HG02885 (cell line): Measurements from ENCODE around the gene KDM4C.
"Not testable (repeated sequence)": the region's sequence is repeated elsewhere in the genome, so short reads cannot be mapped to it uniquely, and the experiment has no call there.

Source experiments
- ATAC-seq: cut with Tn5 transposase; IDR thresholded peaks from one replicate; pipeline ENCODE4 v1.9.1; 2021; ENCODE audit warnings: mild to moderate bottlenecking; ENCODE audit not compliant: unreplicated experiment, poor library complexity

KDM4C gene

DNA sequence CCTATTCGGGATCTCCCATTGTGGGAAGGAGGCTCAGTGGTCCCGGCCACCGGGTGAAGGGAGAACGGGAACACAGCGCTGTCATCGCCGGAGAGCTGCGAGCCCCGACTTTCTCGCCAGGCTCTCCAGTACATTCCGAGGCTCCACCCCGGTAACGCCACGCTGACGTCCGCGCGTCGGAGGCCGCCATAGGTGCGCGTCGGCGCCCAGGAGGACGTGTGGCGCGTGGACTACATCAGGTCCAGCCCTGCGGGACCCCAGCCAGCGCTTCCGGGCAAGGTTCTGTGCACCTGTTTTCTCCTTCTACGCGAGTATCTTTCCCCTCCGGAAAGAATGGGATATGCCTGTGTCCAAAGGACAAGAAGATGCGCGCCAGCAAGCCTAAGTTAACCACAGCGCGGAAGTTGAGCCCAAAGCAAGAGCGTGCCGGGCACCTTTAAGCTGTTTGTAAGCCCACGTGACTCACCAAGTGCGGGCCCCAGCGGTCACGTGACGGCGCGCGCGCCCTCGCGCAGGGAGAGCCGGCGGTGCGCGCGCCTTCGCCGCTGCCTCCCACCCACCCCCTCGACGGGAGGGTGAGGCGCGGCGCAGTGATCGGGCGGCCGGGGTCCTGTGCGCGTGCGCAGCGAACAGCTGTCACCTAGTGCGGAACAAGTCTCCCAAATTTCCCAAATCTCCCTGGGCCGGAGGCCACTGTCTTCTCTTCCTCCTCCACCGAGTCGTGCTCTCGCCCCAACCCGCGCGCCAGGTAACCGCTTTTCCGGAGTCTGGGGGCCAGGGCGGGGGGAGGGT, at the start of gene KDM4C:
Gene KDM4C, plus strand, starts transcription at position 518 of the 792 bp plus-strand sequence. CDS start 35,016 bp downstream, outside the sequence.
- peak; percentile 82 for ATAC-seq

GRCh38 chr9:6708732-6709131, 49.0 kb upstream of the KDM4C start:
- no peak for ATAC-seq

DNA sequence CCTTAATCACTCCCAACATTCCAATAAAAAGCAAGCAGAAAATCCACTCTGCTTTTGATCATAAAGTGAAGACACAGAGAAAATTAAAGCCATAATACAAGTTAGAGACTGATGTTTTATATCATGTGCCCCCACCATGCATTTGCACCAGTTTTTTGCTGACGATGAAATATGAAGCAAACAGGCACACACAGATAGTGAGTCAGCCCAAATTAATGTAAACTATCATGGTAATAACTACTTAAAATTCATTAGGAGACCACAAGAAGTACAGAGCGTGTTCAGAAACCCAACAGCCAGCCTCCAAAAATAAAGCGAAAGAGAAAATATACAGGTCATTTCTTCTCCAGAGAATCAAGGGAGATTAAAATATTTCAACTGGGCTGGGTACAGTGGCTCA, 46.4 kb upstream of the KDM4C start:
- no peak for ATAC-seq

GRCh38 chr9:6712041-6712440, 45.7 kb upstream of the KDM4C start:
- no peak for ATAC-seq

DNA sequence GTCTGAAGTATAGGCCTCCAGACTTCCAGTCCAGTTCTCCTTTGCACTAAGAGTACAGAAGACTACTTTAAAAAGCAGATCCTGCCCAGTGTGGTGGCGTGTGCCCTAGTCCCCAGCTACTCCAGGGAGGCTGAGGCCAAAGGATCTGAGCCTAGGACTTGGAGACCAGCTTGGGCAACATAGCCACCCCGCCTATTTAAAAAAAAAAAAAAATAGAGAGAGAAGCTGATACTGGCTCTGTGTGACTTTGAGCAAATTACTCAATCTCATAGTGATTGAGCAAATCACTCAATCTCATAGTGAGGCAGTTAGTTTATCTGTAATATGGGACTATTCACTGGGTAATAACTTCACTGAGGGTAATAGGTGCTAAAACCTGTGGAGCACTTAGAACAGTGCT, 43.6 kb upstream of the KDM4C start:
- no peak for ATAC-seq

DNA sequence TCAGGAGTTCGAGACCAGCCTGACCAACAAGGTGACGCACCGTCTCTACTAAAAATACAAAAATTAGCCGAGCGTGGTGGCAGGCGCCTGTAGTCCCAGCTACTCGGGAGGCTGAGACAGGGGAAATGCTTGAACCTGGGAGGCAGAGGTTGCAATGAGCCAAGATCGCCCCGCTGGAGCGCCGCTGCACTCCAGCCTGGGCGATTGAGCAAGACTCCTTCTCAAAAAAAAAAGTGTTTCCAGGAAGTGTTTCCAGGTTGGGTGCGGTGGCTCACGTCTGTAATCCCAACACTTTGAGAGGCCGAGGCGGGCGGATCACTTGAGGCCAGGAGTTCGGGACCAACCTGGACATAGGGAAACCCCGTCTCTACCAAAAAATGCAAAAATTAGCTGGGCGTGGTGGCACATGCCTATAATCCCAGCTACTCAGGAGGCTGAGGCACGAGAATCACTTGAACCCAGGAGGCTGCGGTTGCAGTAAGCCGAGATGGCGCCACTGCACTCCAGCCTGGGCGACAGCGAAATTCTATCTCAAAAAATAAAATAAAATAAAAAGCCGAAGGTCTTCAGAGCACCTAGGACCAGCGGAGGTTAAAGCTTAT, 42.5 kb upstream of the KDM4C start:
- ATAC-seq: not testable (repeated sequence)

- ATAC-seq: peak; percentile 88
These were observed 41.8 kb upstream of the KDM4C start for GRCh38 chr9:6715755-6716643.

GRCh38 chr9:6716766-6717165, 41.0 kb upstream of the KDM4C start:
- ATAC-seq: no peak

DNA sequence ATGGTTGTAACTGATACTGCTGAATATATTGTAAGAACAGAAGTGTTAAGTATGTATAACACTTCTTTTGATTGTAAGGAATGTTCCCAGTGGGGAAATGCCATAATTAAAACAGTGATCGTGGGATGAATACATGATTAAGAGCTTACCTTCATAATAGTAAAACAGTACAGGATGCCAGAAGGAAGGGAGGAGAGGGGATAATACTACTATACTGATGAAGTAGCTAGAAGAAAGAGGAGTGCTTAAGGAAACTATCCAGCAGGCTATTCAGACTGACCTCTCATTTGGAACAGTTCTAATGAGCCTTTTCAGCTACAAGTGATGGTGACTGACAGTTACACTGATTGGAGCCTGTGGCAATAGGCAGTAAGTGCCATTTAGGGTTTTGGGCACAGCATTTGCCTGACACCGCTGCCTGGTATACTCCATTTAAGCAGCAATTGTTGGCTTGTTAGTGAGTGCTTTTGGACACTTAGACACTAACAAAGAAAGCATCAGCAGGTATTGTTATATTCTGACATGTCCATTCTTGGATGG, 33.8 kb upstream of the KDM4C start:
- no peak for ATAC-seq

GRCh38 chr9:6733257-6733656, 24.5 kb upstream of the KDM4C start:
- no peak for ATAC-seq

- ATAC-seq: no peak
These were observed 23.9 kb upstream of the KDM4C start for GRCh38 chr9:6733831-6734230.

GRCh38 chr9:6735422-6735821, 22.4 kb upstream of the KDM4C start:
- ATAC-seq: no peak

DNA sequence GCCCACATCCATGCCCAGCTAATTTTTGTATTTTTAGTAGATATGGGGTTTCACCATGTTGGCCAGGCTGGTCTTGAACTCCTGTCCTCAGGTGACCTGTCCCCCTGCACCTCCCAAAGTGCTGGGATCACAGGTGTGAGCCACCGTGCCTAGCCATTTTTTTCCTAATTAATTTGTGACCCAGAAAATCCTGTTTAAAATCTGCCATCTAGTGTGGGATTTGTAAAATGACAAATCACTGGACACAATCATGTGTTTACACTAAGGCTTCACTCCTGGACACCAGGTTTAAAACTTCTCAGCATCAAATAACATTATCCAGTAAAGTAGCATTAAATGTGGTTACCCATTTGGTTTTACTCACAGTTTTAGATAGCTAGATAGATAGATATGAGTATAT, 18.6 kb upstream of the KDM4C start:
- no peak for ATAC-seq

DNA sequence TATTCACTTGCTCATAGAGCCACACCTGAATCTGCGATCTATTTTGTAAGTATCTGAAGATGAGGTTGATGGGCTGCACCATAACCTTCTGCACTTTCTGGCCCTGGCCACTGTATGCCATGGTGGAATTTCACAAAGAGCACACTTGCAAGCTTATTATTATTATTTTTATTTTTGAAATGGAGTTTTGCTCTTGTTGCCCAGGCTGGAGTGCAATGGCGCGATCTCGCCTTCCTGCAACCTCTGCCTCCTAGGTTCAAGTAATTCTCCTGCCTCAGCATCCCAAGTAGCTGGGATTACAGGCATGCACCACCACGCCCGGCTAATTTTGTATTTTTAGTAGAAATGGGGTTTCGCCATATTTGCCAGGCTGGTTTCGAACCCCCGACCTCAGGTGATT, 8.9 kb upstream of the KDM4C start:
- not testable (repeated sequence) for ATAC-seq

DNA sequence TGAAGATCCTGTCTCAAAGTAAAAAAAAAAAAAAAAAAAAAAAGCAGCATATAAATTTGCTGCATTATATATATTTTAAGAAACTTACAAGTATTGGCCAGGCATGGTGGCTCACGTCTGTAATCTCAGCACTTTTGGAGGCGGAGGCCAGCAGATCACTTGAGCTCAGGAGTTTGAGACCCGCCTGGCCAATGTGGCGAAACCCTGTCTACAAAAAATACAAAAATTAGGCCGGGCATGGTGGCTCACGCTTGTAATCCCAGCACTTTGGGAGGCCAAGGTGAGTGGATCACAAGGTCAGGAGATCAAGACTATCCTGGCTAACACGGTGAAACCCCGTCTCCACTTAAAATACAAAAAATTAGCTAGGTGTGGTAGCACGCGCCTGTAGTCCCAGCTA, 2.9 kb upstream of the KDM4C start:
- ATAC-seq: not testable (repeated sequence)

GRCh38 chr9:6757132-6757455, 679 bp upstream of the KDM4C start:
- peak; percentile 35 for ATAC-seq

DNA sequence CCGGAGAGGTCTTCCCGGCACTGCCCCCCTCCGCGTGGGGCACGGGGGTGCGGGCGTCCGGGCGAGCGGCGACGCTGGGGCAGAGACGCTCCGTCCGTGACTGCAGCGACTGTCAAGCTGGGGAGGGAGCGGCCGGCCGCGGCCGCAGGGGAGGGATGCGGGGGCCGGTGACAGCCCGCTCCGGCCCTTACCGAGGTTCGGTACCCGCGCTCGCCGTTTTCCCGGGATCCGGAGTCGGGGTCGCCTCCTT, 400 bp downstream of the KDM4C start:
- ATAC-seq: peak; percentile 17

DNA sequence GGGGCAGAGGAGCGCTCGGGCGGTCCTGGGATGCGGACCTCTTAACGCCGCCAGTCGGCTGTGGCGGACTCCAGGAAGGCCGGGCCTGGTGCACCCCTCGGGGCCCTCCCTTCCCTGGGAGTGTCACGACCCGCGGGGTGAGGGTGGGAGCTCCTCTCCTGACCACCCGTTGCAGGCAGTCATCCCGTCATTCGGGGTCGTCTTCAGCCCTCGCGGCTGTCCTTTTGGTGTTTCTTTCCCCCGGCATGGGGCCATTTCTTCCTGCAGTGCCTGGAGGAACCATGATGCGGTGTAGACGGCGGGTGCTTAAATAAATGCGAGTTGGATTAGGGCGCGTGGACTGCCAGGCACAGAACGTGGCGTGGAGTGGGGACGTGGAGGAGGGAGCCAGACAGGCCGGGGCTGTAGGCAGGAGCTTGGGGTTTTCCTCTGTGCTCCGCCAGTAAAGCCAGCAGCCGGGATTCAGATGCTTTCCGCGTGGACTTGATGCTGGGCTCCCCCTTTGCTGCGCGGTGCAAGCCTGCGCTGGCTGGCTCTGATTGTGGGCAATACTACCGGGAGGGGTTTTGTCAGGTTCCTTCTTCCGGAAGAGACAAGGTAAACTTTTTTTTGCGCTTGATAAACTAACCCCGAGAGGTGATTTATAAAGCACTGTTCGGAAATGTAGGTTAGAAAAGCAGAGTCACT, 868 bp downstream of the KDM4C start:
- peak; percentile 29 for ATAC-seq

DNA sequence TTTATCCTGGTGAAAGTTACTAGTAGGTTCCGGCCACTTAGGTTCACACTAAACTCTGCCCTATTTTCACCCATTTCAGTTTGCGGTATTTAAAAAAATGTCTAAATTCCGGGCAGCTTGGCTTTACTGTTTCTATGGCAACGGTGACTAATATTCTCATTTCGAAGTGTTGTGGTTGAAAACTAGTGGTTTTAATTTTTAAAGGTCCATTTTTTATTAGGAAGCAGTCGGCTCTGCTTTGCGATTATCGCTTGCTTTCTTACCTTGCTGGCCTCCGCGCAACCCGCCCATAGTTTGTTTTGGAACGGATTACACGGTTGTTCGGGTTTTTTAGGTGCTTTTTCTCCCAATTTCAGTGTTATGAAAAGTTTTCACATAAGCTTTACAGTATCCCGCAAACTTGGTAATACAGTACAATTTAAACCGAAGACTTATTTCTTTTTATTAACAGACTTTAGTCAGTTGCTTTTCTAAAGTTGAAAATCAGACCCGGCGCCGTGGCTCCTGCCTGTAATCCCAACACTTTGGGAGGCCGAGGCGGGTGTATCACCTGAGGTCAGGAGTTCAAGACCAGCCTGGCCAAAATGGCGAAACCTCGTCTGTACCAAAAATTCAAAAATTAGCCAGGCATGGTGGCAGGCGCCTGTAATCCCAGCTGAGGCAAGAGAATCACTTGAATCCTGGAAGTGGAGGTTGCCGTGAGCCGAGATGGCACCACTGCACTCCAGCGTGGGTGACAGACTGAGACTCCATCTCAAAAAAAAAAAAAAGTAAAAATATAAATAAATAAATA, 1.6 kb downstream of the KDM4C start:
- ATAC-seq: peak; percentile 11

DNA sequence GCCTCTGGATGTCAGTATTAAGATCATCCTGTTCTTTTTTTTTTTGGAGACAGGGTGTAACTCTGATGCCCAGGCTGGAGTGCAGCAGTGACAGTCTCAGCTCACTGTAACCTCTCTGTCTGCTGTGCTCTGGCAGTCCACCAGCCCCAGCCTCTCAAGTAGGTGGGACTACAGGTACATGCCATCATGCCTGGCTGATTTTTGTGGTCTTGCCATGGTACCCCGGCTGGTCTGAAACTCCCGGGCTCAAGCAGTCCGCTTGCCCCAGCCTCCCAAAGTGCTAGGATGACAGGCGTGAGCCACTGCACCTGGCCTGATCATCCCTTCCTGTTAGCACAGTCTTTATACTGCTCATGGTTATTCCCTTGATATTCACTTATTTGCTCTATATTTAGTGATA, 3.5 kb downstream of the KDM4C start:
- ATAC-seq: no peak
